NB4 (cell line): ENCODE measurements around the gene ABO.
"Not testable (repeated sequence)": the region's sequence is repeated elsewhere in the genome, so short reads cannot be mapped to it uniquely, and the experiment has no call there.

Experiments
- CTCF ChIP-seq: IDR thresholded peaks from one replicate; pipeline ENCODE4 v1.5.1; 2012; ENCODE audit warnings: low read depth, low read length
- MAX ChIP-seq: IDR thresholded peaks from 2 replicates; pipeline ENCODE4 v1.6.1; 2011; ENCODE audit warnings: low read depth, low read length
- MYC ChIP-seq: IDR thresholded peaks from 2 replicates; pipeline ENCODE4 v1.6.1; 2011; ENCODE audit warnings: low read depth, low read length

- not testable (repeated sequence) for TF ChIP-seq CTCF, MAX, MYC
These were observed 5.9 kb downstream of the ABO start for GRCh38 chr9:133269136-133269535.
